ENCODE results near the gene NOX4.

The NOX4 gene

DNA sequence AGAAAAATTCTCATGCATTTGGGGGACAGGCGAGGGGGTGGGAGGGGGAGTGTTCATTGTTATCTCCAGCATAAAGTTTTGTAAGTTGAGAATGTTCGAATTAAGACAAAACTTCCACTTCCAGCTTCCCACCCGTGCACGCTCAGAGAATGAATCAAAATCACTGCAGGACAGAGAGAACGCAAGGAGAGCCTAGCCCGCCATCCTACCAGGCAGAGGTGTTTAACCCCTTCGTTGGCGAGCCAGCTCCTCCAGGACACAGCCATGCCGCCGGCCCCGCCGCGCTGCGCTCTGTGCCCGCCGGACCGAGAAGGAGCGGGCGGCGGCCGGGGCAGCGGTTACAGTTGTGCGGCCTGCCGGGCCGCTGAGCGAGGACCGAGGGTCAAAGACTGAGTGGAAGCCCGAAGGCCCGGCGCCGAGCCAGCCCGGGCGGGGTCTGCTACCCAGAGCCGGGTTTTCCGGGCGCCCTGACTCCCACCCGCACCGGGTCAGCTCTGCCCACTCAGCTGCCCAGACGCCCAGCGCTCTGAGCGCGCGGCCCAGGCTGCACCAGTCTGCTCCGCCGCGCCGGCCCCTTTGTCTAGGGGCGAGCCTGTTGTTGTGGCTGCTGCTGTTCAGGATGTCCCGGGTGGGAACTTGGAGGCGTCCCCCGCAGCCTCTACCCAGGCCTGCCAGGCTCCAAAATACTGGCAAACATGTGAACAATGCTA is at the start of gene NOX4:
TSS of gene NOX4 (minus strand) at position 395 of the 710 bp plus-strand sequence. CDS start at position 266, 129 bp downstream.
- DNase-seq = peak; percentile 46

DNA sequence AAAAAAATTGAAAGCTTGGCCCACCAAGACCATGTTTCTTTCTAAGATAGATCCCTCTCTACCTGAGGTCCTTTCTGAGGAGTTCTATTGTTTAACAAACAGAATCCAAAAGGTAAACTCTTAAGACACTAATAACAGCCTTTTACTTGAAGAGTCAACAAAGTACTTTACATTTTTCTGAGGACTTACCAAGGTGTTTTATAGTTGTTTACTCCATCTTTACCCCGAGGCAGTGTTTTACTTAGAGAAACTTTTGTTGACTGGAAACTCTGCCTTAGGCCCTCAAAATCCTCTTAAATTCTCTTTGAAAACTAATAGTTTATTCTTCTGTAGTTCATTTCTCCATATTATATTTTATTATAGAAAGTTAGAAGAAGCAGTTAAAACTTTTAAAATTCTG is 49.7 kb upstream of the NOX4 start:
- no peak for DNase-seq

DNA sequence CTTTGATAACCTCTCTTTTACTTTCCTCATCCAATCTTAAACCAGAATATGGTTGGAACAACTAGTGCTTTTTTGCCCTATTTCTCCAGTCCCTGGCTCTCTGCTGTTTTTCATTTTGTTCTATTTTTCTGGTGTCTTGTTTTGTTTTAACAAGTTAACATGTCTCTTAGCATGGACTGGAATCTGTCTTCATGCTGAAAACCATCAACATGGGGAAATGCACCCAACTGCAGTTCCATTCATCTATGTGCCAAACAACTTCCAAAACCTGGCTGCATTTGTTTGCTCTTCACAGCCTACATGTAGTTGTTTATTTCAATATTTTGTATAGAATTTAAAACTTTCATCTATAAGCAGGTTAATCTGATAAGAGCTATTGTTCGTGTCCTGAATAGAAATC is 46.8 kb upstream of the NOX4 start:
- DNase-seq = no peak

DNA sequence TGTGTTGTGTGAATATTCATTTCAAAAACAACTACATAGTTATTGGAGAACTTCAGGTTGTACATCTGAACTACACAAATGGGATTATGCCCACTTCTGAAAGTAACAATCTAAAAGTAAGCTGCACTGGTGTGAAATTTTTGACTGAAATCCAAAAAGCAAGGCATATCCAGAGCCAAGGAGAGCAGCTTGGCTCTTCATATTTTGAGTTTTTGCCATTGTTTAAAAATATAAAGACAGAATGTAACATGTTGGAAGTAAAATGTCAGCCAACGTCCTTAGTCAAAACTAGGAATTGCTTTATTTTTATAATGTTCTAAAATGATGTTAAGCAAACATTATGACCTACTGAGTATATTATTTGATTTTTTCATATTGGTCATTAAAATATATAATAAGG is 45.8 kb upstream of the NOX4 start:
- no peak for DNase-seq

DNA sequence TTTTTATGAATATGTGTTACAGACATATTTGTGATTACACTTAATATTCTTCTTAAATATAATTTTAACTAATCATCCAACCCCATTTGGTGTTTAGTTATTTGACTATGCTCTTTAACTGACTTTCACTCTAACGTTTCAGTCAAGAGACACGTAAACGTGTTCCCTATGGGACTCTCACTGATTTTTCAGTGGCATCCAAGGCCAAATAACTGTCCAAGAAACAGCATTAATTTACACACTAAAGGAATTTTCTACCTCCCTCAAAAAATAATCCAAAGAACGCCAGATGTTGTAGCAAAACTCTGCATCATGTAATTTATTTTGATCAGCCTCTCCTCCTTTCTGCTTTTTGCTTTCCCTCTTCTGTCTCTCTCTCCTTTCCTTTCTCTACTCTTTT is 44.0 kb upstream of the NOX4 start:
- no peak for DNase-seq

DNA sequence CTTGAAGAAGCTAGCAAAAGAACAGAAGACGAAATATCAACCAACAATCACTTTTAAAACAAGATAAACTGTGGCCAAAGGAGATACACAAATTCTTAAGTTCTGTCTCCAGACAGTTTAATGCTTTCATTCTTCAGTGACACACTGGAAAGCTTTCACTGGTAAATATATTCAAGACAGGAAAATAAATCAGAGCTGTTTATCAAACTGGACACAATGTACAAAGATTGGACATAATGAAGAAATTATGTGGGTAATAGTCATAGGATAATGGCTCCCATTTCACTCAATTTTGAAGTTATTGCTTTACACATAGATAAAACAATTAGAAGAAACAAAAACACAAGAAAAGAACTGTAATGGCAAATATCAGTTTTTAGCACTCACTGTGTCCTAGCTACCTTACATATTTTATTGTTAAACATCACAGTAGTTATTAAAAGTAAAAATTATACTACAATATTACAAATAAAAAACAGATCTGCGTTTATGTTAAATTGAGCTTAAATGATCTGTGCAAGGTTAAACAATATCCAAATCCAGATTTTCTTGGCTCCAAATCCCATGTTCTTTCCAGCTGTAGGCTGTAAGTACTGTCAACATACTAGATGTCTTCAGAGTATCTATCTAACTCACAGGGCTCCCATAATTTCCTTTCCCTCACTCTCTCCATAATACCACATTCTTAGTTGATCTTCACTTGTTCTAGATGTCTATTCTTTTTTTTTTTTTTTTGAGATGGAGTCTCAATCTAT is 38.6 kb upstream of the NOX4 start:
- DNase-seq = no peak

DNA sequence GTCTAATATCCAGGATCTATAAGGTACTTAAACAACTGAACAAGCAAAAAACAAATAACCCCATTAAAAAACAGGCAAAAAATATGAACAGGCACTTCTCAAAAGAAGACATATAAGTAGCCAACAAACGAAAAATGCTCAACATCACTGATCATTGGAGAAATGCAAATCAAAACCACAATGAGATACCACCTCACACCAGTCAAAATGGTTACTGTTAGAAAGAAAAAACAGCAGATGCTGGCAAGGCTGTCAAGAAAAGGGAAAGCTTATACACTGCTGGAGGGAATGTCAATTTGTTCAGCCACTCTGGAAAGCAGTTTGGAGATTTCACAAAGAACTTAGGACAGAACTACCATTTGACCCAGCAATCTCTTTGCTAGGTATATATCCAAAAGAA is 30.6 kb upstream of the NOX4 start:
- DNase-seq = no peak

DNA sequence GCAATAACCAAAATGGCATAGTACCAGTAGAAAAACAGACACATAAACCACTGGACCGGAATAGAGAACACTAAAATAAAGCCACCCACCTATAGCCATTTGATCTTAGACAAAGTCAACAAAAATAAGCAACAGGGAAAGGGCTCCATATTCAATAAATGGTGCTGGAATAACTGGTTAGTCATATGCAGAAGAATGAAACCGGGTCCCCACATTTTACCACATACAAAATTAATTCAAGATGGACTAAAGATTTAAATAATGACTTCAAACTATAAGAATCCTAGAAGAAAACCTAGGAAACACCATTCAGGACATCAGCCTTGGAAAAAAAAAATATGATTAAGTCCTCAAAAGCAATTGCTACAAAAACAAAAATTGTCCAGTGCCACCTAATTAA is 30.1 kb upstream of the NOX4 start:
- DNase-seq = no peak

DNA sequence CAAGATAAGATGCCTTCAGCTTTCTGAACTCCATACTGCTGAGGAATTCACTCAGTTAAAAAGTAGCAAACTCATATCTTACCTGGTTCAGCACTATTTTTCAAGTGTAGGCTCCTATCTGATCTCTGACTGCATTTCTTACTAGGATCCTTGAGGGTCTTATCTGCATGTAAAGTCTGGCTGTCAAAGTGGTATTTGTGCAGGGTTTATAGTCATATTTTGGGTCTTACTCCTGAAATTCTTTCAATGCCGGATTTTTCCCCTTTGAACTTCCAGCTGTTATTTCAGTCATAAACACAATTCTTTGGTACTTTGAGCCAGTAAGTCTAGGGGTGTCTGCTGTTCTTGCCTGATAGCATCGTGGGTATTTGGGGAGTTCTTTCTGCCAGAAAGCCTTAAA is 25.3 kb upstream of the NOX4 start:
- DNase-seq = no peak

DNA sequence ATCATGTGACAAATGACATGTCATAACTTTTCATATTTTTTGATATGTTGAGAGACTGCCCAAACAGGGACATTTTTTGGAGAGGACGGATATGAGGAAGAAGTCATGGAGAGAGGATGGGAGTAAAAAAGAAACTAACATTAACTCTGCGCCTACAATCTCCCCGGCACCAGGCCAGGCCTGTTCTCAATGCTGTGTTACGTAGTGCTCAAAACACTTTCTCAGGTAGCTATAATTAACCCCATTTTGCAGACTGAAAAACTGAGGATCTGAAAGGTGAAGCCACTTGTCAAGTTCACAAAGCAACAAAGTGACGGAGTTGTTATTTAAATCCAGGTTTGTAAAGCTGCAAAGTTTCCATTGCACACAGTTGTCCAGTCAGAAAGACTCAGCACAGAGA is 17.4 kb upstream of the NOX4 start:
- DNase-seq = no peak

DNA sequence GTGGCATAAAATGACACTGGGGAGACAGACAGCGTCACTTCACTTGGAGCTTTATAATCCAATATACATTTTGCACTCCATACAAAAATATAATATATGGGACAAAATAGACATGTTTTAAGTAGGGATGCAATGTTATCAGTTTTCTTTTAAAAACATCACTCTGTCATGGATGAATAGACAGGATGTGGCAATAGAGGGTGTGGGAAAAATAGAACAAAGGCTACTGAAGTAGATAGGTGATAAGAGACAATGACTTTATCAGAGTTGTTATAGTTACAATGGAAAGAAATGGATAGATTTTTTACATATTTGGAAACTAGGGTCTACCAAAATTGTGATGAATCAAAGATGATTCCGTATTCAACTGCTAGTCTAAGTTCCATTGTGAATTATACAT is 13.1 kb upstream of the NOX4 start:
- no peak for DNase-seq

DNA sequence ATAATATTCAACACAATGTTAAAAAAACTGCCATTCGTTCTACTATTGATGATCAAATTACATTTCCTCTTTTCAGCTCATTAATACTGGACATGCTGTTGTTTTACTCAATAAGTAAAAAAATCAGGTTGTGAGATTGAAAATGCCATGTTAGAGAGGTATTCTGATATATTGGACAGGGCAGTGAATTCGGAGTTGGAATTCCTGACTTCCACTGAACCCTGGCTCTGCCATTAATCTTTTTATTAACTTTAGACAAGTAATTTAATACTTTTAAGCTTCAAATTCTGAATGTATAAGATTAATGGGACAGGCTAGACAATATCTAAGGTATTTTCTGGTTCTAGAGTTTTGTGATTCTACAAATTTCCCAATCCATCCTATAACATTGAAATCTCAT is 12.2 kb upstream of the NOX4 start:
- no peak for DNase-seq

DNA sequence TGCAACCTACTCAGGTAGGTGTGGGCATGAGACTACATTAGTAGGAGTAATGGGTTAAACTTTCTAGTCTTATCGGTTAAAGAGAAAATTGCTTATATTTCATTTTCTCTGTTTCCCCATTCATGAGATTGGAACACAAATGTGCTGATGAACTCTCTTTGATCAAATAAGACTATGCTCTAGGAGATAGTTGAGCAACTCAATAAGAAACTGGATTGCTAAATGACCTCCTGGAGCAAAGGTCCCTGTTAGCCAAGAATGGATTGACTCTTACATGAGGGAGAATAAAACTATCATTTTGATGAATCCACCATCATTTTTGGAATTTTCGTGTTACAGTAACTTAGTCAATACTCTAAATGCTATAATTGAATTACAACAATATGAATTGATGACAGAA is 11.1 kb upstream of the NOX4 start:
- no peak for DNase-seq

DNA sequence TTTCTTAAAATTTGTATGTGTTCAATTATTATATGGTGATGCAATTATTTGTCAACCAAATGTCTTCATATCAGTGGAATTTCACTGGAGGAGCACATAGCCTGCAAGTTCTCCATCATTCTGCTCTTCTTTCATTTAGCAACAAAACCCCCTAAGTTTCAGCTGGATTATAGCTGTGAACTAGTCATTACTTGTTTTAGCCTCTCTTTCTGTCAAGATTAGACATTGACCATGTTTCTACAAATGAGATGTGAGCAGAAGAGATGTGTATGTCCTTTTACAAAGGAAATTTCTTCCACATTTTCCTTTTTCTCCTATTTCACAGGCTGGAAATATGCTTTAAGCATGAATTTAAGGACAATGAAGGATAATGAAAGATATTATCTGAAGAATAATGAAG is 9.2 kb upstream of the NOX4 start:
- no peak for DNase-seq

DNA sequence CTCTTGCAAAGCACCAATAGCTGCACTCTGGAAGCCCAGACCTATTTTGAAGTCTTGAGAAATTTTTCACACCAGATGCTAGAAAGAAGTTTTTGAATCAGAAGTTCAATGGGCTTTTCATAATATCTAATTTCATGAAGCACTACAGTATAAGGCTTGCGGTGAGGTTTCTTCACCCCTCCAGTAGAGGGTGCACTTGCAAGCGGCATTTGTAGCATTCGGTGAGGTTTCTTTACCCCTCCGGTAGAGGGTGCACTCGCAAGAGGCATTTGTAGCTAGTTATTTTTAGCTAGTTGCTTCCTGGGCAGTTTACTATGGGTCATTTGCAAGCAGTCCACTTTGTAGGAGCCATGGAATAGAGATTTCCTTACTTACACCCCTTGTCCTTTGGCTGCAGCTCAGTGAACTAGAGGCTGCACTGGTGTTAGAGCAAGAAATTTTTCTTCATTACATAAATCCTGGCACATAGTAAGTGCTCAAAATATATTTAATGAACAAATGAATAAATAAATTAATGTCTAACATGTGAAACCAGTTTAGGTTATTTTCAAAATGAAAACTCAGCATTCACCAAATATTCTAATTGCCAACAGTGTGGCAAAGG is 7.8 kb upstream of the NOX4 start:
- DNase-seq = no peak

DNA sequence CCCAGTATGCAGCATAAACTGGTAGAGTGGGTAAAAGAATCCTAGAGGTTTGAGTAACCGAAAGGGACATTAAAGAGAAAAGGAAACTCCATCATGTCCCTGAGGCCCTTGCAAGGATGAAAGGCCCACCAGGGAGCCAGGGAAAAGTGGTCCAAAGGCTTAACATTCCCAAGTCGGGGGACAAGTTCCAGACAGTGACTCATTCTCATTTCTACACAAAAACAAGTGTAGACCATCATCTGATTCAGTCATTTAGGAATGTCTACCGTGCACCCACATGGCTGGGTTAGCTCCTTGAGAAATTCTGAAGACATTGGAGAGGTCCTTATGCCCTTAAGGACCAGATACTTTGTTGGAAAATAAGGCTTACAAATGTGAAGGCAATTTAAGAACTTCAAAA is 4.8 kb upstream of the NOX4 start:
- DNase-seq = no peak

DNA sequence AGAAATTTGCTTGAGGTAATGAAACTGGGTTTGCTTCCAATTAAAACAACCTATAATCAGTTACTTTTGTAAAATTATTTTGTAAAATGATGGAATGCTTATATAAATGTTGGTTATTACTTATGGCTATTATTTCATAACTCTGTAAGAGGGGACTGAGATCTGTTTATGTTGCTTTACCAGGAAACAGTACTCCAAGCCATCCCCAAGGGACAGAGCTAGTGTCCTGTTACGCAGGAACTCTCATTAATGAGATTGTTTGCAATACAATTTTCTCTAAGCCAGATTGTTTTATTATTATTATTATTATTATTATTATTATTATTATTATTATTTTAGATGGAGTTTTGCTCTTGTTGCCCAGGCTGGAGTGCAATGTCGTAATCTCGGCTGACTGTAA is 2.3 kb upstream of the NOX4 start:
- no peak for DNase-seq

DNA sequence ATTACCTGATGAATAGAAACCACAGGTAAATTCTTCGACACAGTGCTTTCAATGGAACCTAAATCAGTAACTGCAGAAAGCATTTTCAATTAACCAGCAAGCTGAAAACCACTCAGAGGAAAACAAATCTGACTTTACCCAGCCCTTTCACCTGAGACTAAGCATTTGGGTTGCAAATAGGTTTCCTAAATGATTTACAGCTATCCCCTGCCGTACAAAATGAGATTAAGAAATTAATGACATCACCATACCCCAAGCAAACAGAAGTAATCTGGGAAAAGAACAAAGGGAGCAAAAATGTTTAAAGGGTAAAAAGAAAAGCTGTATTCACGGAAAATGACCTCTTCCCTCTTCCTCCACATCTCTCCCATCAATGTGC is 584 bp downstream of the NOX4 start:
- no peak for DNase-seq

DNA sequence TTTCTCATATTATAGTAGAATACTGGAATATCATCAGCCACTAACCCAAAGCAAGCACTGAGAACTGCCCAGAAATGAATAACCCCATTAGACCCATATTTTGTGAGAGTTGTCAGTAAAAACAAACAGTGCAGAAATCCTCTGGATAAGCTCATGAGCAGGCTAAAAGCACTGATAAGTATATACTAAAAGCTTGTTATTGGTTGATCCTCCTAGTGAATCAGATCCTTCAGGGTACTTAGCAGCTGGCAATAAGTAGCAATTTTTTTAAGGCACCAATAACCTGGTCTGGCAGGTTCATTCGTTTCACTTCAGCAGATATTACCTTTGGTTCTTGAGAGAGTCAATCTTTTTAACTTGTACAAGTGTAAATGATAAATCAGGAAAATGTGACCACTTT is 1.2 kb downstream of the NOX4 start:
- DNase-seq = no peak

DNA sequence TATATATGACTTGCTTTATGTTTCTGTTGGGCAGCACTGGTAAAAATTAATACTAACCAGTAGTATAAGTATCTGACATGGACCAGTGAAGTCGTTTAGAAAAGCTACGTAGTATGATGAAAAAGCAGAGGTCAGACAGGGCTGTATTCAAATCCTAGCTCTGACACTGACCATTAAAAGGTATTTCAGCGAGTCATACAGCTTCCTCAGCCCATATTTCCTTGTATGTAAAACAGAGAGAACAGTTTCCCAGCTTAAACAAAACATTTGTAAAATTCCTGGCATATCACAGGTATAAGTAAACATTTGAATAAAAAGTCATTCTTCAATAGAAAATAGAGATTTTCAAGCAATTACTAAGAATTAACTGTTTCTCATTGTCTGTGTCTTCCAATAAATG is 4.2 kb downstream of the NOX4 start:
- no peak for DNase-seq

DNA sequence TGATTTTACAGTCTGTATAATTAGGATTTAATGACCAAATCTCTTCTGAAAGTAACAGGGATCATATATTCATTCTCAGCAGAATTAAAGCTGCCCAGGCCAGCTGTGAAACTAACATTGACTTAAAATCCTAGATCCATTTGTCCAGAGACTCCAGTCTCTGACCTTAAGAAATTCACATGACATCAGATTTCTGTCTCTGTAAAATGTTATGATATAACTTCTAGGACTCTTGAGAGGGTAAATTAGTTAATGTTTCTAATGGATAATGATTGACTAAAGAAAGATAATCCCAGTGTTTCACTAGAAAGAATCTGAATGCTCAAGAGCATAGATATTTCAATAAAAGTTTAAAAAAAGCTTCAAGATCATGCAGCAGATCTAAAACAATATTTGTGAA is 6.3 kb downstream of the NOX4 start:
- no peak for DNase-seq

DNA sequence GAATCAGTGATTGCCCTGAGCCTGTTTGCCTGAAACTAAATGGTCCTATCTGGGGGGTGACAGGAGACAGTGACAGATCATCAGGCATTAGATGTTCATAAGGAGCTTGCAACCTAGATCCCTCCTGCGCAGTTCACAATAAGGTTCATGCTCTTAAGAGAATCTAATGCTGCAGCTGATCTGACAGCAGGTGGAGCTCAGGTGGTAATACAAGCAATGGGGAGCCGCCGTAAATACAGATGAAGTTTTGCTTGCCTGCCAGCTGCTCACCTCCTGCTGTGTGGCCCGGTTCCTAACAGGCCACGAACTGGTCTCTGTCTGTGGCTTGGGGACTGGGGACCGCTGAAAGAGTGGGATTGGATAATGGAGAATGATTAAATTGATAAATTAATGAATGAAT is 14.0 kb downstream of the NOX4 start:
- no peak for DNase-seq

DNA sequence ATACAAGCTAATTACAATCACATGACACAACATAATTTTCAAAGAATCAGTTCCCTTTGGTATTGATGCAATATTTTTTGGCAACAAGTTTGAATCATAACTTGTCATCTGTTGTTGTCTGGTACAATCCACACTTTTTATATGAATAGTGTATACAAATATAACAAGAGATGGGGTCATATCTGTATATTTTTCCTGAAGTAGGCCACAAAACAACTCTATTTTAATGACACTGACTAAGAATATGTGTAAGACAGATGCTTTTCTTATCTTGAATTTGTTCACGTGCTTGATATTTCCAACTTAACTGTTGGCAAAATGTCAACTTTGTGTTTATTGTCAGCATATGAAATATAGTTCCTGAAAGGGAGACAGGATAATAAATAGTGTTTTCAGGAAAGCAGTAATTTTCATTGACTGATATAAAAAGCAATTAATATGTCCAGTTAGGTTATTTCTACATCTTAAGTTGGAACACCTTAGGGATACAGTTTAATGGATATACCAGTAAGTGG is 27.9 kb downstream of the NOX4 start:
- no peak for DNase-seq

DNA sequence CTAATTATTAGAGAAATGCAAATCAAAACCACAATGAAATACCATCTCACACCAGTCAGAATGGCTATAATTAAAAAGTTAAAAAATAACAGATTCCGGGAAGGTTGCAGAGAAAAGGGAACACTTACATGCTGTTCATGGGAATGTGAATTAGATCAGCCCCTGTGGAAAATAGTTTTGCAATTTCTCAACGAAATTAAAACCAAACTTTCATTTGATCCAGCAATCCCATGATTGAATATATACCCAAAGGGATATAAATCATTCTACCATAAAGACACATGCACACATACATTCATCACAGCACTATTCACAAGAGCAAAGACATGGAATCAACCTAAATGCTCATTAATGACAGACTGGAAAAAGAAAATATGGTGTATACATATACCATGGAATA is 32.5 kb downstream of the NOX4 start:
- DNase-seq = no peak
